22Rv1 (cell line): ENCODE results near the gene ADGRB2.
"Not testable (repeated sequence)": the region's sequence is repeated elsewhere in the genome, so short reads cannot be mapped to it uniquely, and the experiment has no call there.

Experiments used
- H3K27ac ChIP-seq: fragments of 450-650 bp; 2 replicates; pipeline ENCODE4 v1.5.1; 2017
- ZFX ChIP-seq: fragments of 450-650 bp; IDR thresholded peaks from 2 replicates; pipeline ENCODE4 v1.6.1; 2017; ENCODE audit warnings: antibody characterized with exemption, borderline replicate concordance
- TF ChIP-seq, protein P1 (sequence below): fragments of 450-650 bp; IDR thresholded peaks from 2 replicates; pipeline ENCODE4 v1.5.1; 2017; ENCODE audit warnings: mild to moderate bottlenecking

Gene ADGRB2

GRCh38 chr1:31707711-31708110 is 56.4 kb downstream of the ADGRB2 start:
- no peak overlapping the region for H3K27ac ChIP-seq
- no peak for TF ChIP-seq ZFX
- TF ChIP-seq, protein P1, sequence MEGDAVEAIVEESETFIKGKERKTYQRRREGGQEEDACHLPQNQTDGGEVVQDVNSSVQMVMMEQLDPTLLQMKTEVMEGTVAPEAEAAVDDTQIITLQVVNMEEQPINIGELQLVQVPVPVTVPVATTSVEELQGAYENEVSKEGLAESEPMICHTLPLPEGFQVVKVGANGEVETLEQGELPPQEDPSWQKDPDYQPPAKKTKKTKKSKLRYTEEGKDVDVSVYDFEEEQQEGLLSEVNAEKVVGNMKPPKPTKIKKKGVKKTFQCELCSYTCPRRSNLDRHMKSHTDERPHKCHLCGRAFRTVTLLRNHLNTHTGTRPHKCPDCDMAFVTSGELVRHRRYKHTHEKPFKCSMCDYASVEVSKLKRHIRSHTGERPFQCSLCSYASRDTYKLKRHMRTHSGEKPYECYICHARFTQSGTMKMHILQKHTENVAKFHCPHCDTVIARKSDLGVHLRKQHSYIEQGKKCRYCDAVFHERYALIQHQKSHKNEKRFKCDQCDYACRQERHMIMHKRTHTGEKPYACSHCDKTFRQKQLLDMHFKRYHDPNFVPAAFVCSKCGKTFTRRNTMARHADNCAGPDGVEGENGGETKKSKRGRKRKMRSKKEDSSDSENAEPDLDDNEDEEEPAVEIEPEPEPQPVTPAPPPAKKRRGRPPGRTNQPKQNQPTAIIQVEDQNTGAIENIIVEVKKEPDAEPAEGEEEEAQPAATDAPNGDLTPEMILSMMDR: no peak

DNA sequence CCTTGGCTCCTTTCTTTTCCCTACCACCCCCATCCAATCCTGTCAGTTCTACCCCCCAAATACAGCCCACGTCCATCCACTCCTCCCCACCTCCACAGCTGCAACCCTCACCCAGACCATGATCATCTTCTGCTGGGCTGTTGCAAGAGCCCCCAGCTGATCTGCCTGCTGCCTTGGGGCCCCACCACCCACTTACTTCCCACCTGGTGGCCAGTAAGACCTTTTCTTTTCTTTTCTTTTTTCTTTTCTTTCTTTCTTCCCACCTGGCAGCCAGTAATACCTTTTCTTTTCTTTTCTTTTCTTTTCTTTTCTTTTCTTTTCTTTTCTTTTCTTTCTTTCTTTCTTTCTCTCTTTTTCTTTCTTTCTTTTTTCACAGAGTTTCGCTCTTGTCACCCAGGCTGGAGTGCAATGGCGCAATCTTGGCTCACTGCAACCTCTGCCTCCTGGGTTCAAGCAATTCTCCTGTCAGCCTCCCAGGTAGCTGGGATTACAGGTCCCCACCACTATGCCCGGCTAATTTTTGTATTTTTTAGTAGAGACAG is 57.0 kb downstream of the ADGRB2 start:
- not testable (repeated sequence) for H3K27ac ChIP-seq

DNA sequence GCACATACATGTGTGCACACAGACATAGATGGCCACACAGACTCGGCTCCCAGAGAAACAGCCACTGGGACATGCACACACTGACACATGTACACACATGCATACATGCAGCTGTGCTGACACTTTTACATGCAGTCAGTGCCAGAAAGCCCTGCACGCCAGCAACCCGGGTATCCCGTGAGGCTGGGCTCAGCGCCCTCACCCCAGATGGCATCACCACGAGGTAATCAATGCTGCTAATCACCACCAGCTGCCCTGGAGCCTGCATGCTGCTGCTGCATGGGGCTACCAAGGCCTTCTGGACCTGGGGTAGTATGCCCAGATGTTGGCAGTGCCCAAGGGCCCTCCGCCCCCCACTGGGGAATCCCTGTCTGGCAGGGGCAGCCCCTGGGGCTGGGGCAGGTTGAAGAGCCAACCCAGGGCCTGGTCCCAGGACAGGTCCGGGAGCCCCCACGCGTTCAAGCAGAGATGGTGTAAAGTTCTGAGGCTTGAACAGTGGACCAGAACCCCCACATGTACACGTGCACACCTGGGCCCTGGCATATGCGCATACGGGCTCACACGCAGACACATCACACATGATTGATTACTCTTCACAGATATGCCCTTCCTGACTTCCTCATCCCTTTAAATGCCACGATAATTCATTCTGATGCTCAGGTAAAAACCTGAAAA is 57.6 kb downstream of the ADGRB2 start:
- TF ChIP-seq, protein P1: no peak
- TF ChIP-seq ZFX: no peak

DNA sequence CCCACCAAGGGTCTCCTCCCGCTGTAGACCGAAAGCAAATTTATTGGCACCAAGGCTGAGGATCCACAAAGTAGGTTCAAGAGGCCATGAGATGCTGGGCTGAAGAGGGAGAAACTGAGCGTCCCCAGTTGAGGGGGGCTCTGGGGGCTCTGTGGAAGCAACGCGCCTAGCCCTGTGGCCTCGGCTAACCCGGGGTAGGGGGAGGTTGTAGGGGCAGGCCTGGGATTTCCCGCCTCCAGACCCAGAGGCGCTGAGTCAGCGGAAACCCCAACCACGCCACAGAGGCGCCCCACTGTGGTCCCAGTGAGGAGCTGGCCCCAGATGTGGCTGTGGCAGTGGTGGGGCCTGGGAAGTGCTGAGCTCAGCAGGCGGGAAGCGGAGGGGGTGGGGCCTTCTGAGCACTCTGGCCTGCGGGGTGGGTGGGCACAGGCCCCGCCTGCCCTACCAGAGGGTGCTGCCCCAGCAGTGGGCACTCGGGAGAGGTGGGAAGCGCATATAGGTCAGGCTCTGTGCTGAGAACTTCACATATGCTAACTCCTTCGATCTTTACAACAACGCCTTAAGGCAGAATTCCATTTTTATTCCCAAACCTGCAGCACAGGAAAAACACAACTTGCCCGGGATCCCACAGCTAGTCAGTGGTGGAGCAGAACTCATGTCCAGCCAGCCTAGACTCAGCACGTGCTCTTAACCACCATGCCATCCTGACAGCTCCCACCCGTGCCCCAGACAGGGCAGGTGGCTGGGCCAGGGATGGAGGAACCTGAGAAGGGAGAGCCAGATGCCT is 58.9 kb downstream of the ADGRB2 start:
- TF ChIP-seq, protein P1: no peak; the same call in 1 of the 2 replicates
- TF ChIP-seq ZFX: no peak
- H3K27ac ChIP-seq: peak overlapping the region; percentile 61

More for the DNA sequence above, 57.6 kb downstream of the ADGRB2 start:
- H3K27ac ChIP-seq: no peak overlapping the region

DNA sequence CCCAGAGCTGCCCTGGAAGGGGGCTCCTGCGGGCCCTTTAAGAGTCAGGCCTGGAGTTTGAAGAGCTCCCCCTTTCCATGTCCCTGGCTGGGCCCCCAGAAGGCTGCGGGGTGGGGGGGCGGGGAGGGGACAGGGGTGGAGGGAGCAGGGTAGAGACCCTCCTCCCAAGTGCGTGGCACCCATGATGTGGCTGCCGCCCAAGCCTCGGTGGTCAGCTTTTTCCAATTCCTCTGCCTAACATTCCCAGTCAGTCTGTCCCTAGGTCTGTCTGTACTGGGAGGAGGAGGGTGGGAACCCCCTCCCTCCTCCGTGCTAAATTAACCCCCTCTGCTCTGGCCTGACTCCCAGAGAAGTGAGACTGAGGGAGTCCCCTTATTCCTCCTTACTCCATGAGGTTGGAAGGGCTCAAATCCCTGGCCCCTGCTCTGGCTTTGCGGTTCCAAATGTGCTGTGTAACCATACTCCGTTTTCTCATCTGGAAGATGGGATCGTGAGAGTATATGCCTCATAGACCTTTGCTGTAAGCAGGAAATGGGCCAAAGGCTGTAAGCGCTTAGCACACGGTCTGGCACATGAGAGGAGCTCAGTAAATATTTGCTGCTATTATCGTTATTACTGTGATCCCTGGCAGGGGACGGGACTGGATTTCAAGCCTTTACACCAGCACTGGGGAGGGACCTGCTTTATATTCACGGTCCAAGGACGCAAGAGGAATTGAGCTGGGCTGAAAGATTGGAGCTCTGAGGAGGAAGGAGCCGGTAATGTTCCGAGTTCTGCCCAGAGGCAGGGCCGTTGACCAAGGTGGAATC is 59.7 kb downstream of the ADGRB2 start:
- TF ChIP-seq, protein P1: no peak
- no peak for TF ChIP-seq ZFX
- H3K27ac ChIP-seq: peak overlapping the region; percentile 61

DNA sequence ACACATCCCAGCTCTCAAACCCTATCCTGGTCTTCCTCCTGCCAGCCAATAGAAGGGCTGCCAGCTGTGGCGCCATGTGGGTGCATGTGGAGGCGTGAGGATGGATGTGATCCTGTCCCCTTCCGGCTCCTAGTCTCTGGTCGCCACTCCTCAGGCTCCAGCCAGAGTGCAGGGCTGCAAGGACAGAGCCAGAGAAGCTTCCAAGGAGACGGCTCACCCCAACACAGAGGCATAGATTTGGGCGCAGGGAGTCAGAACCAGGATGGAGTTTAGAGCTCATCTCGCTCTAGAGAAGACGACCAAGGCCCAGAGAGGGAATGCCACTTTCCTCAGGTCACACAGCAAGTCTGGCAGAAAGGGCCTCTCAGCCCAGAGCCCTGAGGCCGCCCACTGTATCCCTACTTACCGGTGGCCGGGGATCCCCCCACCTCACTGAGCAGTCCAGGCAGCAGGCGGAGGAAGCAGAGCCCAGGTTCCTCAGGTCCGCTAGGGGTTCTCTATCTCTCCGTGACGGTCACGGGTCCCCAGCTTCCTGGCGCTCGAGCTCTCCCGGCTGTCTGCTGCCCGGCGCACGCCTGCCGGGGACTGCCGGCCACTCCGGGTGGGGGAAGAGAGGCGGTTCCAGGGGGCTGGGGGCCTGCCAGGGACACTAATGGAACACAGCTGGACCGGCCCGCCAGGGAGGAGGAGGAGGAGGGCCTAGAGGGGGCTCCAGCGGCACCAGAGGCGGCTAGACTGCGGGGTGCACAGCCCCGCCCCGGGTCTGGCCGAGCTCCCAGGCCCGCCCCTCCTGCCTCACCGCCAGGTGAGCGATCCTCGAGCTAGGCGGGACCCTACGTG is 60.5 kb downstream of the ADGRB2 start, which contains the start of gene COL16A1:
Gene COL16A1, minus strand, starts transcription at position 587 of the 840 bp plus-strand sequence. CDS start 1,824 bp downstream, outside the sequence.
- H3K27ac ChIP-seq: peak within 1 kb of the TSS; percentile 61
- TF ChIP-seq, protein P1: no peak
- TF ChIP-seq ZFX: no peak
